ENCODE measurements around the gene JAM3. TPM values are rescaled to one million over a fixed set of nuclear protein-coding genes. Genes with fewer than 3 reads are reported as not detected.

The JAM3 gene
- total RNA-seq, 1 experiment from 2014 or later = 32.9 TPM

DNA sequence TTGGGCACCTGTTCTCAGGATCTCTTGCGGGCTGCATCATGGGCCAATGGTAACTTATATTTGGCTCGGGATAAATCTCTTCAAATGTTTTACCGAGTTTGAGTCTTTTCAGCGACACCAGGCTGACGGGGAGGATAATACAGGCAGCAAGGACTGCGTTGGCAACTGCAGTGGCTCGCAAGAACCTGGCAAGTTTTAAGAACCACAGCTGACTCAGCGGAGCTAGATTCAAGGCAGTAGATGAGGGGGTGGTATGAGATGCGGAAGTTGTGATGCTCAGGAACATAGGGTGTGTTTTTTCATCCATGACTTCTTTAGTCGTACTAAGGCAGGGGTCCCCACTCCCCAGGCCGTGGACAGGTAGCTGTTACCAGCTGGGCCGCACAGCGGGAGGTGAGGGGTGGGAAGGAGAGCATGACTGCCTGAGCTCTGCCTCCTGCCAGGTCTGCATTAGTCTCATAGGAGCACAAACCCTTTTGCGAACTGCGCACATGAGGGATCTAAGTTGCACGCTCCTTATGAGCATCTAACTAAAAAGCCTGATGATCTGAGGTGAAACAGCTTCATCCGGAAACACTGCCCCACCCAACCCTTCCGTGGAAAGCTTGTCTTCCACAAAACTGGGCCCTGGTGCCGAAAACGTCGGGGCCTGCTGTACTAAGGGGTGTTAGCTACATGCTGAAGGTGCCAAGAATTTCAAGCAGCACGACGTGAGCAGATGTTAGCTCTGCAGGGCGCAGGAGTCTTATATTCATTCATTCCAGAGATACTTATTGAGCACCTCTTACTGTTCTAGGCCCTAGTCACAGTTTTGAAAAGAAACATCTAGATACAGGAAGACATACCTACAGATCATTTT is 6.4 kb upstream of the JAM3 start:
- ATAC-seq (no peak), DNase-seq (ENCODE audit: low spot score) (no peak)
- ChIA-PET CTCF (interaction anchor here (0.6 to 4.8 kb wide), 7 partner anchors 8 to 228 kb away, joined by 3 to 20 read pairs (median 3); no protein-coding TSS in a partner anchor), POLR2A (no interaction called here)
- H3K4me3 Mint-ChIP-seq = no peak overlapping the region
- peaks cover 28% of the 10 kb centered on the region for H3K4me1 Mint-ChIP-seq
- peaks cover 13% of the 10 kb centered on the region for H3K27me3 Mint-ChIP-seq (ENCODE audit: low read depth)
- no peak for TF ChIP-seq RELA (CRISPR knock-in tag; IDR thresholded peaks at IDR 0.05; ENCODE audit: borderline replicate concordance)
- no peak for TF ChIP-seq CREM (CRISPR knock-in tag; IDR thresholded peaks at IDR 0.05)
- TF ChIP-seq, protein P1, sequence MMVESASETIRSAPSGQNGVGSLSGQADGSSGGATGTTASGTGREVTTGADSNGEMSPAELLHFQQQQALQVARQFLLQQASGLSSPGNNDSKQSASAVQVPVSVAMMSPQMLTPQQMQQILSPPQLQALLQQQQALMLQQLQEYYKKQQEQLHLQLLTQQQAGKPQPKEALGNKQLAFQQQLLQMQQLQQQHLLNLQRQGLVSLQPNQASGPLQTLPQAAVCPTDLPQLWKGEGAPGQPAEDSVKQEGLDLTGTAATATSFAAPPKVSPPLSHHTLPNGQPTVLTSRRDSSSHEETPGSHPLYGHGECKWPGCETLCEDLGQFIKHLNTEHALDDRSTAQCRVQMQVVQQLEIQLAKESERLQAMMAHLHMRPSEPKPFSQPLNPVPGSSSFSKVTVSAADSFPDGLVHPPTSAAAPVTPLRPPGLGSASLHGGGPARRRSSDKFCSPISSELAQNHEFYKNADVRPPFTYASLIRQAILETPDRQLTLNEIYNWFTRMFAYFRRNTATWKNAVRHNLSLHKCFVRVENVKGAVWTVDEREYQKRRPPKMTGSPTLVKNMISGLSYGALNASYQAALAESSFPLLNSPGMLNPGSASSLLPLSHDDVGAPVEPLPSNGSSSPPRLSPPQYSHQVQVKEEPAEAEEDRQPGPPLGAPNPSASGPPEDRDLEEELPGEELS (CRISPR knock-in tag; IDR thresholded peaks at IDR 0.05) = no peak
- no peak for TF ChIP-seq NR2C2 (CRISPR knock-in tag; IDR thresholded peaks at IDR 0.05)
- TF ChIP-seq, protein P2, sequence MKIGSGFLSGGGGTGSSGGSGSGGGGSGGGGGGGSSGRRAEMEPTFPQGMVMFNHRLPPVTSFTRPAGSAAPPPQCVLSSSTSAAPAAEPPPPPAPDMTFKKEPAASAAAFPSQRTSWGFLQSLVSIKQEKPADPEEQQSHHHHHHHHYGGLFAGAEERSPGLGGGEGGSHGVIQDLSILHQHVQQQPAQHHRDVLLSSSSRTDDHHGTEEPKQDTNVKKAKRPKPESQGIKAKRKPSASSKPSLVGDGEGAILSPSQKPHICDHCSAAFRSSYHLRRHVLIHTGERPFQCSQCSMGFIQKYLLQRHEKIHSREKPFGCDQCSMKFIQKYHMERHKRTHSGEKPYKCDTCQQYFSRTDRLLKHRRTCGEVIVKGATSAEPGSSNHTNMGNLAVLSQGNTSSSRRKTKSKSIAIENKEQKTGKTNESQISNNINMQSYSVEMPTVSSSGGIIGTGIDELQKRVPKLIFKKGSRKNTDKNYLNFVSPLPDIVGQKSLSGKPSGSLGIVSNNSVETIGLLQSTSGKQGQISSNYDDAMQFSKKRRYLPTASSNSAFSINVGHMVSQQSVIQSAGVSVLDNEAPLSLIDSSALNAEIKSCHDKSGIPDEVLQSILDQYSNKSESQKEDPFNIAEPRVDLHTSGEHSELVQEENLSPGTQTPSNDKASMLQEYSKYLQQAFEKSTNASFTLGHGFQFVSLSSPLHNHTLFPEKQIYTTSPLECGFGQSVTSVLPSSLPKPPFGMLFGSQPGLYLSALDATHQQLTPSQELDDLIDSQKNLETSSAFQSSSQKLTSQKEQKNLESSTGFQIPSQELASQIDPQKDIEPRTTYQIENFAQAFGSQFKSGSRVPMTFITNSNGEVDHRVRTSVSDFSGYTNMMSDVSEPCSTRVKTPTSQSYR (CRISPR knock-in tag; IDR thresholded peaks at IDR 0.05) = no peak
- no peak for TF ChIP-seq ZNF232 (CRISPR knock-in tag; IDR thresholded peaks at IDR 0.05)
- TF ChIP-seq, protein P3, sequence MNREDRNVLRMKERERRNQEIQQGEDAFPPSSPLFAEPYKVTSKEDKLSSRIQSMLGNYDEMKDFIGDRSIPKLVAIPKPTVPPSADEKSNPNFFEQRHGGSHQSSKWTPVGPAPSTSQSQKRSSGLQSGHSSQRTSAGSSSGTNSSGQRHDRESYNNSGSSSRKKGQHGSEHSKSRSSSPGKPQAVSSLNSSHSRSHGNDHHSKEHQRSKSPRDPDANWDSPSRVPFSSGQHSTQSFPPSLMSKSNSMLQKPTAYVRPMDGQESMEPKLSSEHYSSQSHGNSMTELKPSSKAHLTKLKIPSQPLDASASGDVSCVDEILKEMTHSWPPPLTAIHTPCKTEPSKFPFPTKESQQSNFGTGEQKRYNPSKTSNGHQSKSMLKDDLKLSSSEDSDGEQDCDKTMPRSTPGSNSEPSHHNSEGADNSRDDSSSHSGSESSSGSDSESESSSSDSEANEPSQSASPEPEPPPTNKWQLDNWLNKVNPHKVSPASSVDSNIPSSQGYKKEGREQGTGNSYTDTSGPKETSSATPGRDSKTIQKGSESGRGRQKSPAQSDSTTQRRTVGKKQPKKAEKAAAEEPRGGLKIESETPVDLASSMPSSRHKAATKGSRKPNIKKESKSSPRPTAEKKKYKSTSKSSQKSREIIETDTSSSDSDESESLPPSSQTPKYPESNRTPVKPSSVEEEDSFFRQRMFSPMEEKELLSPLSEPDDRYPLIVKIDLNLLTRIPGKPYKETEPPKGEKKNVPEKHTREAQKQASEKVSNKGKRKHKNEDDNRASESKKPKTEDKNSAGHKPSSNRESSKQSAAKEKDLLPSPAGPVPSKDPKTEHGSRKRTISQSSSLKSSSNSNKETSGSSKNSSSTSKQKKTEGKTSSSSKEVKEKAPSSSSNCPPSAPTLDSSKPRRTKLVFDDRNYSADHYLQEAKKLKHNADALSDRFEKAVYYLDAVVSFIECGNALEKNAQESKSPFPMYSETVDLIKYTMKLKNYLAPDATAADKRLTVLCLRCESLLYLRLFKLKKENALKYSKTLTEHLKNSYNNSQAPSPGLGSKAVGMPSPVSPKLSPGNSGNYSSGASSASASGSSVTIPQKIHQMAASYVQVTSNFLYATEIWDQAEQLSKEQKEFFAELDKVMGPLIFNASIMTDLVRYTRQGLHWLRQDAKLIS (CRISPR knock-in tag; IDR thresholded peaks at IDR 0.05; ENCODE audit: borderline replicate concordance) = no peak
- no peak for TF ChIP-seq NFATC4 (CRISPR knock-in tag; IDR thresholded peaks at IDR 0.05)
- no peak for TF ChIP-seq ZNF219 (CRISPR knock-in tag; IDR thresholded peaks at IDR 0.05; ENCODE audit: borderline replicate concordance)
- TF ChIP-seq GRHL2 (CRISPR knock-in tag; IDR thresholded peaks at IDR 0.05; ENCODE audit: insufficient replicate concordance, severe bottlenecking) = no peak
- TF ChIP-seq, protein P4, sequence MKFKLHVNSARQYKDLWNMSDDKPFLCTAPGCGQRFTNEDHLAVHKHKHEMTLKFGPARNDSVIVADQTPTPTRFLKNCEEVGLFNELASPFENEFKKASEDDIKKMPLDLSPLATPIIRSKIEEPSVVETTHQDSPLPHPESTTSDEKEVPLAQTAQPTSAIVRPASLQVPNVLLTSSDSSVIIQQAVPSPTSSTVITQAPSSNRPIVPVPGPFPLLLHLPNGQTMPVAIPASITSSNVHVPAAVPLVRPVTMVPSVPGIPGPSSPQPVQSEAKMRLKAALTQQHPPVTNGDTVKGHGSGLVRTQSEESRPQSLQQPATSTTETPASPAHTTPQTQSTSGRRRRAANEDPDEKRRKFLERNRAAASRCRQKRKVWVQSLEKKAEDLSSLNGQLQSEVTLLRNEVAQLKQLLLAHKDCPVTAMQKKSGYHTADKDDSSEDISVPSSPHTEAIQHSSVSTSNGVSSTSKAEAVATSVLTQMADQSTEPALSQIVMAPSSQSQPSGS (CRISPR knock-in tag; IDR thresholded peaks at IDR 0.05; ENCODE audit: borderline replicate concordance, low read depth) = no peak
- TF ChIP-seq, protein P5, sequence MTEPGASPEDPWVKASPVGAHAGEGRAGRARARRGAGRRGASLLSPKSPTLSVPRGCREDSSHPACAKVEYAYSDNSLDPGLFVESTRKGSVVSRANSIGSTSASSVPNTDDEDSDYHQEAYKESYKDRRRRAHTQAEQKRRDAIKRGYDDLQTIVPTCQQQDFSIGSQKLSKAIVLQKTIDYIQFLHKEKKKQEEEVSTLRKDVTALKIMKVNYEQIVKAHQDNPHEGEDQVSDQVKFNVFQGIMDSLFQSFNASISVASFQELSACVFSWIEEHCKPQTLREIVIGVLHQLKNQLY (CRISPR knock-in tag; IDR thresholded peaks at IDR 0.05) = no peak
- TF ChIP-seq ZNF416 (CRISPR knock-in tag; IDR thresholded peaks at IDR 0.05) = no peak
- TF ChIP-seq NR1H2 (CRISPR knock-in tag; IDR thresholded peaks at IDR 0.05) = no peak
- TF ChIP-seq ZNF671 (CRISPR knock-in tag; IDR thresholded peaks at IDR 0.05) = no peak
- no peak for TF ChIP-seq HMGA2 (CRISPR knock-in tag; IDR thresholded peaks at IDR 0.05)
- no peak for TF ChIP-seq ZNF423 (CRISPR knock-in tag; IDR thresholded peaks at IDR 0.05)
- no peak for TF ChIP-seq TCF7 (CRISPR knock-in tag; IDR thresholded peaks at IDR 0.05; ENCODE audit: low read depth)
- TF ChIP-seq, protein P6, sequence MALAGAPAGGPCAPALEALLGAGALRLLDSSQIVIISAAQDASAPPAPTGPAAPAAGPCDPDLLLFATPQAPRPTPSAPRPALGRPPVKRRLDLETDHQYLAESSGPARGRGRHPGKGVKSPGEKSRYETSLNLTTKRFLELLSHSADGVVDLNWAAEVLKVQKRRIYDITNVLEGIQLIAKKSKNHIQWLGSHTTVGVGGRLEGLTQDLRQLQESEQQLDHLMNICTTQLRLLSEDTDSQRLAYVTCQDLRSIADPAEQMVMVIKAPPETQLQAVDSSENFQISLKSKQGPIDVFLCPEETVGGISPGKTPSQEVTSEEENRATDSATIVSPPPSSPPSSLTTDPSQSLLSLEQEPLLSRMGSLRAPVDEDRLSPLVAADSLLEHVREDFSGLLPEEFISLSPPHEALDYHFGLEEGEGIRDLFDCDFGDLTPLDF (CRISPR knock-in tag; IDR thresholded peaks at IDR 0.05) = no peak
- TF ChIP-seq FOXJ3 (CRISPR knock-in tag; IDR thresholded peaks at IDR 0.05; ENCODE audit: borderline replicate concordance) = no peak
- H3K9me3 Mint-ChIP-seq = no peaks in the 10 kb centered on the region
- H3K36me3 Mint-ChIP-seq = no peaks in the 10 kb centered on the region
- H3K27ac Mint-ChIP-seq = no peak overlapping the region; the same call in 1 of the 2 replicates

Data from WTC11 (cell line).